ENCODE measurements around the gene AP3B1.
"Not testable (repeated sequence)": the region's sequence is repeated elsewhere in the genome, so short reads cannot be mapped to it uniquely, and the experiment has no call there.

The AP3B1 gene

GRCh38 chr5:78064941-78065472, 229.5 kb downstream of the AP3B1 start:
- DNase-seq (ENCODE audit: low spot score), result no peak

GRCh38 chr5:78063495-78063894, 231.0 kb downstream of the AP3B1 start:
- DNase-seq (ENCODE audit: low spot score), result no peak

GRCh38 chr5:78062645-78063044, 231.9 kb downstream of the AP3B1 start:
- DNase-seq (ENCODE audit: low spot score), result no peak

- no peak for DNase-seq (ENCODE audit: low spot score)
These were observed 234.1 kb downstream of the AP3B1 start for GRCh38 chr5:78060421-78060820.

GRCh38 chr5:78058625-78059024, 235.9 kb downstream of the AP3B1 start:
- no peak for DNase-seq (ENCODE audit: low spot score)

GRCh38 chr5:78056901-78057514, 237.5 kb downstream of the AP3B1 start:
- DNase-seq (ENCODE audit: low spot score), result no peak

- DNase-seq (ENCODE audit: low spot score), result no peak
These were observed 238.4 kb downstream of the AP3B1 start for GRCh38 chr5:78056053-78056452.

- DNase-seq (ENCODE audit: low spot score), result no peak
These were observed 243.6 kb downstream of the AP3B1 start for GRCh38 chr5:78050888-78051287.

GRCh38 chr5:78046823-78047222, 247.7 kb downstream of the AP3B1 start:
- DNase-seq (ENCODE audit: low spot score), result not testable (repeated sequence)

- no peak for DNase-seq (ENCODE audit: low spot score)
These were observed 248.5 kb downstream of the AP3B1 start for GRCh38 chr5:78046006-78046405.

GRCh38 chr5:78041805-78042204, 252.7 kb downstream of the AP3B1 start:
- no peak for DNase-seq (ENCODE audit: low spot score)

- DNase-seq (ENCODE audit: low spot score), result no peak
These were observed 269.0 kb downstream of the AP3B1 start for GRCh38 chr5:78025540-78025939.

- DNase-seq (ENCODE audit: low spot score), result no peak
These were observed 274.8 kb downstream of the AP3B1 start for GRCh38 chr5:78019744-78020143.

- DNase-seq (ENCODE audit: low spot score), result no peak
These were observed 277.5 kb downstream of the AP3B1 start for GRCh38 chr5:78016863-78017529.

GRCh38 chr5:78009937-78010527, 284.5 kb downstream of the AP3B1 start:
- DNase-seq (ENCODE audit: low spot score), result no peak

GRCh38 chr5:78008356-78008967, 286.0 kb downstream of the AP3B1 start:
- peak; percentile 30 for DNase-seq (ENCODE audit: low spot score)

GRCh38 chr5:78007233-78007632, 287.3 kb downstream of the AP3B1 start:
- no peak for DNase-seq (ENCODE audit: low spot score)

- no peak for DNase-seq (ENCODE audit: low spot score)
These were observed 288.0 kb downstream of the AP3B1 start for GRCh38 chr5:78006449-78006848.

- no peak for DNase-seq (ENCODE audit: low spot score)
These were observed 289.3 kb downstream of the AP3B1 start for GRCh38 chr5:78005021-78005785.

GRCh38 chr5:78004559-78004958, 289.9 kb downstream of the AP3B1 start:
- DNase-seq (ENCODE audit: low spot score), result no peak

- no peak for DNase-seq (ENCODE audit: low spot score)
These were observed 290.6 kb downstream of the AP3B1 start for GRCh38 chr5:78003919-78004318.

- DNase-seq (ENCODE audit: low spot score), result no peak
These were observed 291.0 kb downstream of the AP3B1 start for GRCh38 chr5:78003450-78003849.

All from HuH-7 (cell line).